ENCODE results near the gene FAM200B.

- TF ChIP-seq CTCF (IDR thresholded peaks at IDR 0.05) (no peak), POLR2A (IDR thresholded peaks at IDR 0.05) (no peak)
These were observed 13.6 kb downstream of the FAM200B start for GRCh38 chr4:15695240-15695699.
